ENCODE data around the gene PRAME.

PRAME gene

GRCh38 chr22:22579869-22580604 is 21.0 kb upstream of the PRAME start:
- DNase-seq (ENCODE audit: low spot score): no peak

- DNase-seq (ENCODE audit: low spot score): peak; percentile 22
These were observed 19.8 kb upstream of the PRAME start for GRCh38 chr22:22578702-22579424.

- no peak for DNase-seq (ENCODE audit: low spot score)
These were observed 17.9 kb upstream of the PRAME start for GRCh38 chr22:22576989-22577427.

DNA sequence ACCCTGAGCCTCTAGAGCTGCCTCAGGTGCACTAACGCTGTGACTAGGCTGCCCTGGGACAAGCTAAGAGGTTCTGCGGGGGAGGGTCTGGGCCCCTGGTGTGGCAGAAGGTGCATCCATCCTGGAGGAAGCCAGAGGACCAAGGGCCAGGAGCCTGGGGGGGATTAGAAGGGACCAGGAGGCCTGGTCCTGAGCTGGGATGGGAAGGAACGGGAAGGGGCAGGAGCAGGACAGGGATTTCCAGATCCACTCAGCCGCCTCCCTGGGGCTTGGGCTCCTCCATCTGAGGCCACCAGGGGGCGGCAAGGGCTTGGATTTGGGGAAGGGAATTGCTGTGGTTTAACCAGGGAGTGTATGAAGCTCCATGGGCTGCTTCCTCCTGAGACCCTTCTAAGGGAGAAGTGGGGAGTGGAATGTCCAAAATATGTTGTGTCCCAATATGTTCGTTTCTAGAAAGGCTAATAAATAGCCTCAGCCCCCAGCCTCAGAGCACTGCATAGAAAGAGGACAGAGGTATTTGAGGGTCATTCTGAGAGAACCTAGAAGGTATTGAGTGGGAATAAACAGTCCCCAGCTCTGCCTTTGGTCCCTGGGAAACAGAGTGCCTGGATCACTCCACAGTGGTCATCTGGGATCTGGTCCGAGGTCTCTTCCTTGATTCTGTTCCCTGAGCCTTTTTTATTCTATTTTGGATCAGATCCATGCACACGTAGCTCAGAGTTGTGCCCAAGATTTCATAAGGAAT is 17.4 kb upstream of the PRAME start:
- peak; percentile 39 for DNase-seq (ENCODE audit: low spot score)

GRCh38 chr22:22574361-22574760 is 15.3 kb upstream of the PRAME start:
- DNase-seq (ENCODE audit: low spot score): no peak

GRCh38 chr22:22573047-22573889 is 14.2 kb upstream of the PRAME start:
- no peak for DNase-seq (ENCODE audit: low spot score)

DNA sequence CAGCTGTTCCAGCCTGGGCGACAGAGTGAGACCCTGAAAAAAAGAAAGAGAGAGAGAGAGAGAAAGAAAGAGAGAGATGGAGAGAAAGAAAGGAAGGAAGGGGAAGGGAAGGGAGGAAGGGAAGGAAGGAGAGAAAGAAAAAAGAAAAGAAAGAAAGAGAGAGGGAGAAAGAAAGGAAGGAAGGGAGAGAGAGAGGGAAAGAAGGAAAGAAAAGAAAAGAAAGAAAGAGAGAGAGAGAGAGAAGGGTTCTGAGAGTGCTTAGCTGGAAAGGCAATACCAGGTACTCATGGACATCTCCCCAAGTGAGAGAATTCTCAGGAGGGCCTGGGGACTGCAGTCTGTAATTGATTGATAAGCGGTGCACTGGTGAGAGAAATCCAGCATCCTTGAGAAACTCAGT is 12.8 kb upstream of the PRAME start:
- no peak for DNase-seq (ENCODE audit: low spot score)

GRCh38 chr22:22571429-22571828 is 12.4 kb upstream of the PRAME start:
- DNase-seq (ENCODE audit: low spot score): no peak

- DNase-seq (ENCODE audit: low spot score): no peak
These were observed 10.2 kb upstream of the PRAME start for GRCh38 chr22:22569218-22569617.

DNA sequence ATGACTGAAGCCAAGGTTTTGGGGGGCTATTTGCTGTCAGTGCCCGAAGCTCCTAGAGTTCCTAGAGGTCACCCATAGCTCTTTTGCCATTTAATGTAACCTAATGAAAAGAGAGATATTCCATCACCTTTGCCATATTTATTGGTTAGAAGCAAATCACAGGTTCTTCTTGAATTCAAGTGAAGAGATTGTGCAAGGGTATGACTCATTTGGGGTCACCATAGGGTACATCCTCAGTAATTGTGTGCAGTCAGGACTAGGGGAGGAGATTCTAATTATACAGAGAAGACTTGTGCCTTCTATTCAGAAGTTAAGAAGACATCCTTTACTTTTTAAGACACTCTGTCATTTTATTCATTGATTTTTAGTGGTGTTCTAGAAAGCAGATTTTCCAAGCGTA is 6.9 kb upstream of the PRAME start:
- DNase-seq (ENCODE audit: low spot score): peak; percentile 8

DNA sequence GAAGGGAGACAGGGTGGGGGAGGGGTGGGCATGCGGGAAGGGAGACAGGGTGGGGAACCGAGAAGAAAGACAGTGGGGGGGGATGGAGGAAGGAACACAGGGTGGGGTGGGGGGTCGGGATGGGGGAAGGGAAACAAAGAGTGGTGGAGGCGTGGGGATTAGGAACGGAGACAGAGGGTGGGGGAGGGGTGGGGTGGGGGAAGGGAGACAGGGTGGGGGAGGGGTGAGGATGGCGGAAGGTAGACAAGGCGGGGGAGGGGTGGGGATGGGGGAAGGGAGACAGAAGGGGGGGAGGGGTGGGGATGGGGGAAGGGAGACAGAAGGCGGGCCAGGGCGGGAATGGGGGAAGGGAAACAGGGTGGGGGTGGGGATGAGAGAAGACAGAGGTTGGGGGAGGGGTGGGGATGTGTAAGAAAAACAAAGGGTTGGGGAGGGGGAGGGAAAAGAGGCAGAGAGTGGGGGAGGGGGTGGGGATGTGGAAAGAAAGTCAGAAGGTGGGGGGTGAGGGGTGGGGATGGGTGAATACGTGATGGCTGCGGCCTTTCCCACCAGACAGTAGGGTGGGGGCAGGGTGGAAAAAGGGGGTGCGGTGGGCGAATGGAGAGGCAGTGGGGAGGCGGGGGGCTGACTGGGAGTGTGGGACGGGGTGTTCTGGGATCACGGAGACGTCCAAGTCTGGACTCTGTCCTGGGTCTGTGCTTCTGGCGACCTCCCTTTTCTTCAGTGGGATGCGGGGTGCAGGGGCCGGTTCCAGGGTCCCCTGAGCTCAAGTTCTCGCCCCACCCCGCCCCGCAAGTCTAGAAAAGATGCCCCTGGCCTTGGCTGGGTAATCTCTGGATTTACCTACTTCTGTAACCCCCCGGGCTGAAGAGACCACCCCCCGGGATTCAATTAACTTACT is 744 bp downstream of the PRAME start:
- no peak for DNase-seq (ENCODE audit: low spot score)

GRCh38 chr22:22556995-22557925 is 1.8 kb downstream of the PRAME start:
- no peak for DNase-seq (ENCODE audit: low spot score)

- DNase-seq (ENCODE audit: low spot score): no peak
These were observed 2.5 kb downstream of the PRAME start for GRCh38 chr22:22556578-22556977.

GRCh38 chr22:22555596-22555995 is 3.5 kb downstream of the PRAME start:
- no peak for DNase-seq (ENCODE audit: low spot score)

DNA sequence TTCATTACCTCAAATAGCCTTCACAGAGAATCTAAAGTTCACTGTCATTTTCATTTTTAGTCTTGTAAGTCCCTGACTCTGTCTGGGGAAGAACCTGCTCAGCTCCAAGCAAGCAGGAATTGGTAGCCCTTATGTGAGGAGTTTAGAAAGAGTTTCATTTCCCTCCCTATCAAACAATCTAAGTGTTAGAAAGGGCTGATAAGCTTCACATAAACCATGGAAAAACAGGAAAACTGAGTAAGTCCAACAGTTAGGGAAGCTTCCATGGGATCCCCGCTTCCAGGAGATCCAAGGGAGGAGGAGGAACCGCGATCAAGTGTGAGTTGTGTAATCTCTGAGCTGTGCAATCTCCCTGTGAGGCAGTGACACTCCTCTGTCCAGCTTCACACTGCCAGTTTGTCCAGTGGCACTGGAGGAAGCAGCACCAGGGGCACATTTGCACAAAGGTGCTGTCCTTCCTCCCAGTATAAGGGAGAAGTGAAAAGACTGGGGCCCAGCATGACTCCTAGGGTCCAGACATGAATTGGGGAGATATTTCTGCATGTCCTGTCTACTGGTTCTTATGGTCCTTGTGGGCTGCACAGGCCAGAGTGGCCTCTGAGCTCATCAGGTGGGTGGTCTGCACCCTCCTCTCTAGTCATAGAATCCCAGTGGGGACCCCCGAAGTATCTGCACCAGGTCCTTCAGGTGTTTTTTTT is 4.3 kb downstream of the PRAME start:
- no peak for DNase-seq (ENCODE audit: low spot score)

DNA sequence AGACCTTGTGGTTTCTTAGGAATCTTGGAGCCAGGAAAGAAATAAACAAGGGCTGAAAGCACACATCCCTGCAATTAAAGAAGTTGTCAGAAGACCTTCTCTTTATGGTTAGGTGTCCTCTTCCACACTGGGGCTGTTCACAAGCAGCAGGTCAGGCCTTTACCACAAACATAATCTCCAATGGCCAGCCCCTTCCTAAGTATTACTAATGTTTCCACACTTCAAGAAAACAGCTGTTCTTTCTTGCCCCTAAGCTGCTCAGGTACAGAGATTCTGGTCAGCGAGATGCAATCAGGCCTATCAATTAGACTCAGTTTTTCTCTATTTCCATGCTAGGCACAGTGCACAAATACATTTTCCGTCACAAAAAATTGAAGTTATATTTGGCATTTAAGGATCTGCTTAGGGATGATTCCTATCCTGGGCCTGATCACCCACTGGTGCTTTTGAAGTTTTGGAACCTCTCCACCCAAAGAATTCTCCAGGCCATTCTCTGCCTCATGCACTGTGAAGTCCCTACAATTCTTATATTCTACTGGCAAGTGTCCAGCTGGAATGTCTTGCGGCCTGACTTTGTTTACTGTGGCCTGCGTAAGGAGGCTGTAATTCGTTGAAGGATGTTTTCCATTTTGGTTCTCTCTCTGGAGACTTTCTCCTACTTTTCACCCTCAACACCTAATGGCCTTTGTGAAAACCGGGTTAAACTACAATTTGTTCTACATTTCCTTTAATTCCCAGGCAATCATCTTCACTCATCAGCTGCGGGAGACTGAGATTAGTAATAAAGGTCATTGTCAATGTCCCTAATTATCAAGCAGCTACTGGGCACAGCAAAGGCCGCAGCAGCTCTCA is 5.1 kb downstream of the PRAME start:
- no peak for DNase-seq (ENCODE audit: low spot score)

DNA sequence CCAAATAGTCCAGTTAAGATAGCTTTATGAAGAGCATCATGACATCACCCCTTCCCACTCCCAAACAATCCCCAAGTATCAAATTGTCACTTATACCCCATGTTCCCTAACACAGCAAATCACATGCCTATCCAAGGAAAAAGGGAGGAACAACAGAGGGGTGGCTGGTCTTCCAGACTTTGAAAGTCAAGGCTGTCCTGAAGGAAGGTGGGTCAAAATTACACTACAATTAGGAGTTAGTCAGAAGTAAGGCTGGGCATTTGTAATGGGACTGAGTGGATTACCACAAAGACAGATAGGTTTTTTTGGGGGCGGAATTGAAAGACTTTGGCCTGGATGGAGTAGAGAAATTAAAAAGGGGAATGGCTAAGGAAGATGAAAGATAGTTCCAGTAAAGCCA is 5.9 kb downstream of the PRAME start:
- DNase-seq (ENCODE audit: low spot score): no peak

DNA sequence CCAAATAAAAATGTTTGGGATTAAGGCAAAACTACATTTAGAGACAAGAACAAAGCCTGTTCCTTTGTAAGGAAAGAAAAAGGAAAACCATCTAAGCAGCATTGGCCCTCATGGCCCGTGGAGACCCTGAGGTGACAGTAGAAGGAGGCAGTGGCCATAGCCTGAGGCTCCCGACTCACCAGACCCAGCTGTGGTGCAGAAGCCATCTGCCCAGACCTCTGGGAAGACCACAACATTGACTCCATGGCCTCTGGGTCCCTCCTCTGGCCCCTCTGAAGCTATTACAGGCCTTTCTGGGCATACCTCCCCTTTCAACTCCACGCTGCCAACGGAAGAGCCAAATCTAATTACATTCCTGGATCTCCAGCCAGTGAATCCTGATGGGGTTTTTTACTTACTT is 6.4 kb downstream of the PRAME start:
- peak; percentile 9 for DNase-seq (ENCODE audit: low spot score)

Data from SW480 (cell line).